NCI-H1930 (cell line): Measurements from ENCODE around the gene ARHGEF39.
A peak's percentile ranks its signal among the peaks of the same experiment; 100 is the strongest.

ENCODE experiments used
- DNase-seq, 2 experiments: peaks; one replicate each; lab custom pipeline; 2025; lab: John Stamatoyannopoulos, UW

ARHGEF39 gene

GRCh38 chr9:35674025-35674361 lies 9.0 kb upstream of the ARHGEF39 start:
- DNase-seq: no peak

GRCh38 chr9:35673132-35674024 lies 8.4 kb upstream of the ARHGEF39 start, which contains the start of gene CA9:
CA9 (plus strand) TSS chr9:35673928; CDS start chr9:35673960, 32 bp downstream.
- DNase-seq: no peak

GRCh38 chr9:35669331-35670145 lies 4.5 kb upstream of the ARHGEF39 start:
- DNase-seq: no peak

- no peak for DNase-seq
Measured at GRCh38 chr9:35667939-35668338, 2.9 kb upstream of the ARHGEF39 start.

- no peak for DNase-seq
Measured at GRCh38 chr9:35666549-35666948, 1.6 kb upstream of the ARHGEF39 start.

- no peak for DNase-seq
Measured at GRCh38 chr9:35666045-35666444, 1.1 kb upstream of the ARHGEF39 start.

- no peak for DNase-seq
Measured at GRCh38 chr9:35665471-35665818, 450 bp upstream of the ARHGEF39 start.

GRCh38 chr9:35662437-35662836 lies 2.6 kb downstream of the ARHGEF39 start:
- no peak for DNase-seq

- DNase-seq: no peak
Measured at GRCh38 chr9:35661756-35662350, 3.1 kb downstream of the ARHGEF39 start.

- DNase-seq: peak in 1 of 2 experiments; percentile 22
Measured at GRCh38 chr9:35660966-35661415, 4.0 kb downstream of the ARHGEF39 start.

GRCh38 chr9:35659340-35659739 lies 5.7 kb downstream of the ARHGEF39 start:
- no peak for DNase-seq

GRCh38 chr9:35658968-35659220 lies 6.1 kb downstream of the ARHGEF39 start:
- no peak for DNase-seq

GRCh38 chr9:35658137-35658967 lies 6.6 kb downstream of the ARHGEF39 start, which contains the start of gene CCDC107:
CCDC107 (plus strand) TSS chr9:35658292; CDS start chr9:35658380, 88 bp downstream.
- peak; percentile 74 to 93 for DNase-seq

GRCh38 chr9:35657546-35658136 lies 7.4 kb downstream of the ARHGEF39 start, which contains the start of gene RMRP:
RMRP (minus strand) TSS chr9:35658019.
- DNase-seq: peak; percentile 99

GRCh38 chr9:35656831-35657545 lies 8.0 kb downstream of the ARHGEF39 start:
- peak in 1 of 2 experiments; percentile 59 for DNase-seq

GRCh38 chr9:35656348-35656747 lies 8.6 kb downstream of the ARHGEF39 start:
- no peak for DNase-seq

GRCh38 chr9:35653611-35654010 lies 11.4 kb downstream of the ARHGEF39 start:
- DNase-seq: no peak

- no peak for DNase-seq
Measured at GRCh38 chr9:35652829-35653209, 12.2 kb downstream of the ARHGEF39 start.

- no peak for DNase-seq
Measured at GRCh38 chr9:35651956-35652828, 12.8 kb downstream of the ARHGEF39 start.
